GM12878 (cell line): ENCODE data around the gene MAP3K4. TPM values are rescaled to one million over a fixed set of nuclear protein-coding genes. Genes with fewer than 3 reads are reported as not detected.

Experiments used
- ATAC-seq: fragments of 200-7000 bp; cut with Tn5 transposase; 3 replicates; pipeline ENCODE4 v1.9.1; 2020; ENCODE audit warnings: mild to moderate bottlenecking, moderate library complexity
- BruUV-seq: library from RNA; stranded (reverse); fragments of 400-500 nt; replicated peaks from 2 replicates; lab custom pipeline; 2021; lab: Mats Ljungman, UMichigan
- CTCF ChIA-PET: fragments of 300-600 bp; sonication (Branson Sonifier 250); formaldehyde crosslinking; extraction: SDS; loops from one replicate; lab custom pipeline; 2021; ENCODE audit warnings: inconsistent platforms; lab: Yijun Ruan, JAX
- POLR2A ChIA-PET: fragments of 350-600 bp; formaldehyde crosslinking; extraction: SDS; loops from one replicate; lab custom pipeline; 2021; ENCODE audit warnings: inconsistent platforms; lab: Charles Lee
- RAD21 ChIA-PET: fragments of 300-600 bp; sonication (Branson Sonifier 250); formaldehyde crosslinking; loops from one replicate; lab custom pipeline; 2023; ENCODE audit warnings: antibody characterized with exemption; ENCODE audit not compliant: unreplicated experiment; lab: Charles Lee
- SMC1A ChIA-PET: fragments of 300-600 bp; sonication (Branson Sonifier 250); formaldehyde crosslinking; loops from one replicate; lab custom pipeline; 2023; ENCODE audit not compliant: unreplicated experiment, uncharacterized antibody; lab: Charles Lee
- DNase-seq: peaks from one replicate; pipeline ENCODE4 v3.0.0-alpha.2; 2011; ENCODE audit warnings: low read depth, low spot score
- FAIRE-seq: peaks from 3 replicates; lab custom pipeline; 2011; peaks lifted over from hg19 to GRCh38; lab: Jason Lieb, UNC
- H2AFZ ChIP-seq: 2 replicates; pipeline ENCODE4 v1.6.0; 2011; ENCODE audit warnings: low read depth, low read length, control low read depth; ENCODE audit not compliant: control insufficient read depth
- H3K27ac ChIP-seq: 2 replicates; pipeline ENCODE4 v1.5.1; 2011; ENCODE audit warnings: control low read depth; ENCODE audit not compliant: control insufficient read depth, insufficient read depth
- H3K27me3 ChIP-seq, 2 experiments: replicated peaks in 1 of 2; 2 replicates each; pipeline versions ENCODE4 v1.6.0 to v1.6.1; 2011; ENCODE audit warnings: low read length in 1 of 2; ENCODE audit not compliant: control insufficient read depth in 2 of 2, insufficient read depth in 2 of 2
- H3K36me3 ChIP-seq, 2 experiments: 2 replicates each; pipeline ENCODE4 v1.5.1; 2011; ENCODE audit warnings: low read length in 1 of 2; ENCODE audit not compliant: control insufficient read depth in 2 of 2, insufficient read depth in 2 of 2
- H3K4me1 ChIP-seq: 2 replicates; pipeline ENCODE4 v1.6.1; 2011; ENCODE audit warnings: mild to moderate bottlenecking, low read length, moderate library complexity, mixed read lengths; ENCODE audit not compliant: control insufficient read depth, insufficient read depth
- H3K4me2 ChIP-seq: 2 replicates; pipeline ENCODE4 v1.6.0; 2011; ENCODE audit warnings: control low read depth; ENCODE audit not compliant: control insufficient read depth, insufficient read depth
- H3K4me3 ChIP-seq: fragments of 200-600 bp; sonication (generic); 2 replicates; pipeline ENCODE4 v1.5.1; 2016
- H3K79me2 ChIP-seq: 2 replicates; pipeline ENCODE4 v1.6.0; 2011; ENCODE audit warnings: low read length; ENCODE audit not compliant: control insufficient read depth, insufficient read depth
- H3K9ac ChIP-seq: 2 replicates; pipeline ENCODE4 v1.8.0; 2011; ENCODE audit warnings: low read length, control low read depth, mixed read lengths; ENCODE audit not compliant: control insufficient read depth, insufficient read depth
- H3K9me3 ChIP-seq: replicated peaks from 3 replicates; pipeline ENCODE4 v1.5.1; 2011; ENCODE audit warnings: mild to moderate bottlenecking, low read length; ENCODE audit not compliant: control insufficient read depth, insufficient read depth
- H4K20me1 ChIP-seq: 2 replicates; pipeline ENCODE4 v1.6.0; 2011; ENCODE audit not compliant: control insufficient read depth, insufficient read depth
- CBFB ChIP-seq: IDR thresholded peaks from 2 replicates; pipeline ENCODE4 v1.6.1; 2016; ENCODE audit warnings: antibody characterized with exemption, low read depth
- FOS ChIP-seq: IDR thresholded peaks from 3 replicates; pipeline ENCODE4 v1.6.1; 2011; ENCODE audit warnings: borderline replicate concordance; ENCODE audit not compliant: insufficient read length; ENCODE audit errors: extremely low read depth
- NRF1 ChIP-seq: conservative IDR thresholded peaks from 2 replicates; pipeline ENCODE4 v1.6.1; 2011; ENCODE audit warnings: mild to moderate bottlenecking, low read depth, low read length, improper control_type of control experiment
- RAD51 ChIP-seq: fragments of 450-650 bp; IDR thresholded peaks from 2 replicates; pipeline ENCODE4 v1.6.1; 2016; ENCODE audit warnings: moderate library complexity, mild to moderate bottlenecking, inconsistent platforms
- in situ Hi-C: fragments of 300-500 bp; cut with MboI; formaldehyde crosslinking; loops from 9 replicates; pipeline ENCODE4 v1.14.3; 2018; ENCODE audit warnings: mixed read lengths
- intact Hi-C: fragments of 100-400 bp; cut with micrococcal nuclease; formaldehyde crosslinking; loops from one replicate; pipeline ENCODE4 v1.14.2; 2022; ENCODE audit not compliant: unreplicated experiment
- polyA plus RNA-seq, 11 experiments: library from polyadenylated mRNA; depleted of rRNA in 4 of 11; unstranded in 6 of 11; stranded (reverse) in 5 of 11; fragments of >200 nt; fragmentation: Nextera tagmentation in 4 of 11; fragmentation: Illumina TruSeq in 1 of 11; extraction: Ambion mirVana in 4 of 11; extraction: Trizol in 1 of 11; gene quantifications; 1 replicate in 1 of 11; 2 replicates in 10 of 11; pipeline versions ENCODE4 v1.2.1 to v1.2.3, GENCODE V29; 2011 to 2016; ENCODE audit warnings: inconsistent platforms in 2 of 11, missing spikeins in 2 of 11, low read depth in 1 of 11
- total RNA-seq, 4 experiments: library from RNA; depleted of rRNA in 3 of 4; stranded (reverse); fragments of >200 nt in 3 of 4; fragmentation: Illumina TruSeq in 1 of 4; extraction: Trizol in 1 of 4; gene quantifications; 2 replicates each; pipeline versions ENCODE4 v1.2.1 to v1.2.3, GENCODE V29; 2013 to 2021
- TF ChIP-seq, protein P1 (sequence below): IDR thresholded peaks from 2 replicates; pipeline ENCODE4 v1.6.1; 2012; ENCODE audit warnings: improper control_type of control experiment, low read depth, low read length; ENCODE audit not compliant: insufficient replicate concordance
- TF ChIP-seq, protein P2 (sequence below): fragments of 450-650 bp; formaldehyde crosslinking; IDR thresholded peaks from 2 replicates; pipeline ENCODE4 v1.5.0; 2022; ENCODE audit warnings: mild to moderate bottlenecking, missing genetic modification characterization
- TF ChIP-seq, protein P3 (sequence below): fragments of 450-650 bp; formaldehyde crosslinking; IDR thresholded peaks from 2 replicates; pipeline ENCODE4 v1.4.0; 2022; ENCODE audit warnings: mild to moderate bottlenecking, moderate library complexity
- TF ChIP-seq, protein P4 (sequence below): IDR thresholded peaks from 2 replicates; pipeline ENCODE4 v1.6.1; 2011; ENCODE audit warnings: mild to moderate bottlenecking, low read depth, low read length, moderate library complexity; ENCODE audit not compliant: insufficient replicate concordance

Gene MAP3K4
- total and polyA plus RNA-seq, 10 of the 15 experiments (the other 5 are each of a cell fraction or from before 2014, with no cell fraction given) = 14.0 to 44.5 (median 23.1) TPM

DNA sequence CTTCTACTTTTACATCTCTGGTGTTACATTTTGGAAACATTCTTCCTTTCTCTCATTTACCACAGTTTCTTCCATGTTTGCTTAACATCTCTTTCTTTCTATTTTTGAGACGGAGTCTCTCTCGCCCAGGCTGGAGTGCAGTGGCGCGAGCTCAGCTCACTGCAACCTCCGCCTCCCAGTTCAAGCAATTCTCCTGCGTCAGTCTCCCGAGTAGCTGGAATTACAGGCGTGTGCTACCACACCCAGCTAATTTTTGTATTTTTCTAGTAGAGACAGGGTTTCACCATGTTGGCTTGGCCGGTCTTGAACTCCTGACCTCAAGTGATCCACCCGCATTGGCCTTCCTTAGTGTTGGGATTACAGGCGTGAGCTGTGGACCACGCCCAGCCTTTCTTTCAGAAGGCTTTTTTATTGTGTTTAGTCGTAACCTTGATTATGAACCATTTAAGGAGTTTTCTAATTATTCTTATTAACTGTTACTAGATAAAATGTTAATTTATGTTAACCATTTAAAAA is 27.8 kb downstream of the MAP3K4 start (continued):
- TF ChIP-seq, protein P1, sequence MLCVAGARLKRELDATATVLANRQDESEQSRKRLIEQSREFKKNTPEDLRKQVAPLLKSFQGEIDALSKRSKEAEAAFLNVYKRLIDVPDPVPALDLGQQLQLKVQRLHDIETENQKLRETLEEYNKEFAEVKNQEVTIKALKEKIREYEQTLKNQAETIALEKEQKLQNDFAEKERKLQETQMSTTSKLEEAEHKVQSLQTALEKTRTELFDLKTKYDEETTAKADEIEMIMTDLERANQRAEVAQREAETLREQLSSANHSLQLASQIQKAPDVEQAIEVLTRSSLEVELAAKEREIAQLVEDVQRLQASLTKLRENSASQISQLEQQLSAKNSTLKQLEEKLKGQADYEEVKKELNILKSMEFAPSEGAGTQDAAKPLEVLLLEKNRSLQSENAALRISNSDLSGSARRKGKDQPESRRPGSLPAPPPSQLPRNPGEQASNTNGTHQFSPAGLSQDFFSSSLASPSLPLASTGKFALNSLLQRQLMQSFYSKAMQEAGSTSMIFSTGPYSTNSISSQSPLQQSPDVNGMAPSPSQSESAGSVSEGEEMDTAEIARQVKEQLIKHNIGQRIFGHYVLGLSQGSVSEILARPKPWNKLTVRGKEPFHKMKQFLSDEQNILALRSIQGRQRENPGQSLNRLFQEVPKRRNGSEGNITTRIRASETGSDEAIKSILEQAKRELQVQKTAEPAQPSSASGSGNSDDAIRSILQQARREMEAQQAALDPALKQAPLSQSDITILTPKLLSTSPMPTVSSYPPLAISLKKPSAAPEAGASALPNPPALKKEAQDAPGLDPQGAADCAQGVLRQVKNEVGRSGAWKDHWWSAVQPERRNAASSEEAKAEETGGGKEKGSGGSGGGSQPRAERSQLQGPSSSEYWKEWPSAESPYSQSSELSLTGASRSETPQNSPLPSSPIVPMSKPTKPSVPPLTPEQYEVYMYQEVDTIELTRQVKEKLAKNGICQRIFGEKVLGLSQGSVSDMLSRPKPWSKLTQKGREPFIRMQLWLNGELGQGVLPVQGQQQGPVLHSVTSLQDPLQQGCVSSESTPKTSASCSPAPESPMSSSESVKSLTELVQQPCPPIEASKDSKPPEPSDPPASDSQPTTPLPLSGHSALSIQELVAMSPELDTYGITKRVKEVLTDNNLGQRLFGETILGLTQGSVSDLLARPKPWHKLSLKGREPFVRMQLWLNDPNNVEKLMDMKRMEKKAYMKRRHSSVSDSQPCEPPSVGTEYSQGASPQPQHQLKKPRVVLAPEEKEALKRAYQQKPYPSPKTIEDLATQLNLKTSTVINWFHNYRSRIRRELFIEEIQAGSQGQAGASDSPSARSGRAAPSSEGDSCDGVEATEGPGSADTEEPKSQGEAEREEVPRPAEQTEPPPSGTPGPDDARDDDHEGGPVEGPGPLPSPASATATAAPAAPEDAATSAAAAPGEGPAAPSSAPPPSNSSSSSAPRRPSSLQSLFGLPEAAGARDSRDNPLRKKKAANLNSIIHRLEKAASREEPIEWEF = no peak
- TF ChIP-seq RAD51 = no peak
- TF ChIP-seq FOS = no peak

DNA sequence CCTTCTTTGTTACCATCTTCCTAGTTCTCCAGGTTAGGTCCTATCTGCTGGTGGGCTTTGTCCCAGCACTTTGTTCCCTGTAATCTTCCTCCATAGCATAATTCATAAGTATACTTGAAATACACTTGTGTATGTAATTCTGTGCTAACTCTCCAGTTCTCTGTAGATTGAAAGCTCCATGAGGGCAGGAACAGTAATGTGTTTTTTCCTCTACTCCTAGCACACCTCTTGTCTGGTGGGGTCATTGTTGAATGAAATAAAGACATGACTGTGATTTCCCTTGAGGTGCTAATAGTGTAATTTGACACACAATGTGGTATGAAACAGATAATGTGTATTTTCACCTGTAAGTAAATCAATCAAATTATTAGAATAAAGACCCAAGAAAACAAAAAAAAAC is 30.0 kb downstream of the MAP3K4 start:
- no peak overlapping the region for H3K9ac ChIP-seq
- intact Hi-C loops = no loop called here
- DNase-seq (no peak), ATAC-seq (no peak), FAIRE-seq (no peak)
- no TSS peak for BruUV-seq
- SMC1A ChIA-PET = interaction anchor here (1.0 to 1.6 kb wide), 2 partner anchors 8 to 12 kb away, joined by 3 to 7 read pairs; no protein-coding TSS in a partner anchor
- in situ Hi-C loops = no loop called here
- no peaks in the 10 kb centered on the region for H3K4me1 ChIP-seq
- H3K27me3 ChIP-seq = no peaks in the 10 kb centered on the region
- H4K20me1 ChIP-seq = no peaks in the 10 kb centered on the region
- H3K79me2 ChIP-seq = peaks cover 18% of the 10 kb centered on the region
- RAD21 ChIA-PET = no interaction called here
- no peak overlapping the region for H3K4me3 ChIP-seq
- POLR2A ChIA-PET = no interaction called here
- no peak overlapping the region for H3K27ac ChIP-seq
- H2AFZ ChIP-seq = no peak overlapping the region
- no peak overlapping the region for H3K4me2 ChIP-seq
- H3K9me3 ChIP-seq = no peaks in the 10 kb centered on the region; the same call in none of the 3 replicates
- H3K36me3 ChIP-seq = peaks cover 0 to 2% of the 10 kb centered on the region in 2 experiments; a peak in 3 of 4 replicates
- CTCF ChIA-PET = interaction anchor here (1.5 kb wide), 1 partner anchor 29 kb away, joined by 3 read pairs; no protein-coding TSS in a partner anchor
- TF ChIP-seq CBFB = no peak
- TF ChIP-seq, protein P2, sequence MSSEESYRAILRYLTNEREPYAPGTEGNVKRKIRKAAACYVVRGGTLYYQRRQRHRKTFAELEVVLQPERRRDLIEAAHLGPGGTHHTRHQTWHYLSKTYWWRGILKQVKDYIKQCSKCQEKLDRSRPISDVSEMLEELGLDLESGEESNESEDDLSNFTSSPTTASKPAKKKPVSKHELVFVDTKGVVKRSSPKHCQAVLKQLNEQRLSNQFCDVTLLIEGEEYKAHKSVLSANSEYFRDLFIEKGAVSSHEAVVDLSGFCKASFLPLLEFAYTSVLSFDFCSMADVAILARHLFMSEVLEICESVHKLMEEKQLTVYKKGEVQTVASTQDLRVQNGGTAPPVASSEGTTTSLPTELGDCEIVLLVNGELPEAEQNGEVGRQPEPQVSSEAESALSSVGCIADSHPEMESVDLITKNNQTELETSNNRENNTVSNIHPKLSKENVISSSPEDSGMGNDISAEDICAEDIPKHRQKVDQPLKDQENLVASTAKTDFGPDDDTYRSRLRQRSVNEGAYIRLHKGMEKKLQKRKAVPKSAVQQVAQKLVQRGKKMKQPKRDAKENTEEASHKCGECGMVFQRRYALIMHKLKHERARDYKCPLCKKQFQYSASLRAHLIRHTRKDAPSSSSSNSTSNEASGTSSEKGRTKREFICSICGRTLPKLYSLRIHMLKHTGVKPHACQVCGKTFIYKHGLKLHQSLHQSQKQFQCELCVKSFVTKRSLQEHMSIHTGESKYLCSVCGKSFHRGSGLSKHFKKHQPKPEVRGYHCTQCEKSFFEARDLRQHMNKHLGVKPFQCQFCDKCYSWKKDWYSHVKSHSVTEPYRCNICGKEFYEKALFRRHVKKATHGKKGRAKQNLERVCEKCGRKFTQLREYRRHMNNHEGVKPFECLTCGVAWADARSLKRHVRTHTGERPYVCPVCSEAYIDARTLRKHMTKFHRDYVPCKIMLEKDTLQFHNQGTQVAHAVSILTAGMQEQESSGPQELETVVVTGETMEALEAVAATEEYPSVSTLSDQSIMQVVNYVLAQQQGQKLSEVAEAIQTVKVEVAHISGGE (CRISPR knock-in tag) = no peak
- TF ChIP-seq NRF1 = no peak
- TF ChIP-seq, protein P3, sequence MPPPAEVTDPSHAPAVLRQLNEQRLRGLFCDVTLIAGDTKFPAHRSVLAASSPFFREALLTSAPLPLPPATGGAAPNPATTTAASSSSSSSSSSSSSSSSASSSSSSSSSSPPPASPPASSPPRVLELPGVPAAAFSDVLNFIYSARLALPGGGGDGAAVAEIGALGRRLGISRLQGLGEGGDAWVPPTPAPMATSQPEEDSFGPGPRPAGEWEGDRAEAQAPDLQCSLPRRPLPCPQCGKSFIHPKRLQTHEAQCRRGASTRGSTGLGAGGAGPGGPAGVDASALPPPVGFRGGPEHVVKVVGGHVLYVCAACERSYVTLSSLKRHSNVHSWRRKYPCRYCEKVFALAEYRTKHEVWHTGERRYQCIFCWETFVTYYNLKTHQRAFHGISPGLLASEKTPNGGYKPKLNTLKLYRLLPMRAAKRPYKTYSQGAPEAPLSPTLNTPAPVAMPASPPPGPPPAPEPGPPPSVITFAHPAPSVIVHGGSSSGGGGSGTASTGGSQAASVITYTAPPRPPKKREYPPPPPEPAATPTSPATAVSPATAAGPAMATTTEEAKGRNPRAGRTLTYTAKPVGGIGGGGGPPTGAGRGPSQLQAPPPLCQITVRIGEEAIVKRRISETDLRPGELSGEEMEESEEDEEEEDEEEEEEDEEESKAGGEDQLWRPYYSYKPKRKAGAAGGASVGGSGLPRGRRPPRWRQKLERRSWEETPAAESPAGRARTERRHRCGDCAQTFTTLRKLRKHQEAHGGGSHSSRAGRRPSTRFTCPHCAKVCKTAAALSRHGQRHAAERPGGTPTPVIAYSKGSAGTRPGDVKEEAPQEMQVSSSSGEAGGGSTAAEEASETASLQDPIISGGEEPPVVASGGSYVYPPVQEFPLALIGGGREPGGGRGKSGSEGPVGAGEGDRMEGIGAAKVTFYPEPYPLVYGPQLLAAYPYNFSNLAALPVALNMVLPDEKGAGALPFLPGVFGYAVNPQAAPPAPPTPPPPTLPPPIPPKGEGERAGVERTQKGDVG (CRISPR knock-in tag) = no peak
- TF ChIP-seq, protein P4, sequence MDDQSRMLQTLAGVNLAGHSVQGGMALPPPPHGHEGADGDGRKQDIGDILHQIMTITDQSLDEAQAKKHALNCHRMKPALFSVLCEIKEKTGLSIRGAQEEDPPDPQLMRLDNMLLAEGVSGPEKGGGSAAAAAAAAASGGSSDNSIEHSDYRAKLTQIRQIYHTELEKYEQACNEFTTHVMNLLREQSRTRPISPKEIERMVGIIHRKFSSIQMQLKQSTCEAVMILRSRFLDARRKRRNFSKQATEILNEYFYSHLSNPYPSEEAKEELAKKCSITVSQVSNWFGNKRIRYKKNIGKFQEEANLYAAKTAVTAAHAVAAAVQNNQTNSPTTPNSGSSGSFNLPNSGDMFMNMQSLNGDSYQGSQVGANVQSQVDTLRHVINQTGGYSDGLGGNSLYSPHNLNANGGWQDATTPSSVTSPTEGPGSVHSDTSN = no peak
